ENCODE results near the gene DSPP.

DNA sequence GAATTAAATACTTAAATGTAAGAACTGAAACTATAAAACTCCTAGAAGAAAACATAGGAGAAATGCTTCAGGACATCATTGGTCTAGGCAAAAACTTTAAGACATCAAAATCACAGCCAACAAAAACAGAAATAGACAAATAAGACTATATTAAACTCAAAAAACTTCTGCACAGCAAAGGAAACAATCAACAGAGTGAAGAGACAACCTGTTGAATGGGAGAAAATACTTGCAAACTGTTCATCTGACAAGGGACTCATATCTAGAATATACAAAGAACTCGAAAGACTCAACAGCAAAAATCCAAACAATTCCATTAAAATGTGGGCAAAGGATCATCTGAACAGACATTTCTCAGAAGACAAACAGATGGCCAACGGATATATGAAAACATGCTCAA lies 16.2 kb upstream of the DSPP start:
- TF ChIP-seq TAF1 (IDR thresholded peaks at IDR 0.05; ENCODE audit: borderline replicate concordance, low read depth, low read length) (no peak), POLR2AphosphoS5 (IDR thresholded peaks at IDR 0.05; ENCODE audit: low read depth, low read length) (no peak), POLR2A (IDR thresholded peaks at IDR 0.05; ENCODE audit: low read depth, low read length) (no peak)

All from GM12892 (cell line).